GM13976 (cell line): ENCODE data around the gene ABLIM3.

ENCODE experiments used
- DNase-seq: peaks from one replicate; pipeline ENCODE4 v3.0.0; 2012; ENCODE audit warnings: low spot score
- in situ Hi-C: fragments of 300-500 bp; cut with MboI; formaldehyde crosslinking; loops from one replicate; pipeline ENCODE4 v1.12.0; 2022; ENCODE audit warnings: low sequenced_read_pairs, mixed read lengths, inconsistent platforms; ENCODE audit not compliant: unreplicated experiment
- TF ChIP-seq, protein P1 (sequence below): IDR thresholded peaks from 2 replicates; pipeline ENCODE4 v1.5.1; 2012; ENCODE audit warnings: borderline replicate concordance, mild to moderate bottlenecking; ENCODE audit not compliant: insufficient read depth; ENCODE audit errors: extremely low read depth, missing control alignments, control extremely low read depth

The ABLIM3 gene

DNA sequence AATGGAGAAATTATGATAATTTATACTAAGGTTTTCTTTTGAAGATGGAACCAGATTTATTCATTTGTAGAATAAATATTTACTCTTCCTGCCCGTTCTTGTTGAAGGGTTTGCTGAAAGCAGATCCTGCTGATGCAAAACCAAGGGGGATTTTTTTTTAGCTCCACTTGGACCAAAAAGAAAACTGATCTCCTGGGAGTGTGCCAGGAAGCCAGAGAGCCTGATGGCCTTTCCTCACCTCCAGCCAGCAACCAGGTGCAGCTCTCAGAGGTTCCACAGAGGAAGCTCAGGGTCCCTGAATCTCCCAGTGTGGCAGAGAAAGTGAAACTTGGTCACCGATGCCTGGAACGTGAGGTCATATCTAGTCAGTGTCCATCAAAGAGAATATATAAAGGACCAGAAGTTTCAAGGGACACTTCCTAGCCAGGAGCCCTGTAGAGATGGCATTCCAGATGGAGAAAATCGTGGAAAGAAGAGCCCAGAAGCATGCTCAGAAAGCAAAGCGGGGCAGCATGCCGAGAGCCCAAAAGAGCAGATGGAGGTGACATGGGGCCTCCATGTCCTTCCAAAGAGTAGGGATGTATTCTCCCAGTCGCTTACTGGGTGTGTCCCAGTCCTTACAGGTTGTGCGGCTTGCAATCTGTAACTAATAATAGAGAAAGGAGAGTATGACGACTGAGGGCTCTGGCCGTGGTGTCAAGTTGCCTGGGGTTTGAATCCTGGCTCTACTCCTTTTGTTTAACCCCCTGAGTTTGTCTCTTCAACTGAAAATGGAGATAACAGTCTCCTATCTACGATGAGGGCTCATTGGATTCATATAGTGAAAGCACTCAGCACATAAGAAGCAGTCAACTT, 142.6 kb downstream of the ABLIM3 start:
- in situ Hi-C loops = no loop called here
- TF ChIP-seq, protein P1, sequence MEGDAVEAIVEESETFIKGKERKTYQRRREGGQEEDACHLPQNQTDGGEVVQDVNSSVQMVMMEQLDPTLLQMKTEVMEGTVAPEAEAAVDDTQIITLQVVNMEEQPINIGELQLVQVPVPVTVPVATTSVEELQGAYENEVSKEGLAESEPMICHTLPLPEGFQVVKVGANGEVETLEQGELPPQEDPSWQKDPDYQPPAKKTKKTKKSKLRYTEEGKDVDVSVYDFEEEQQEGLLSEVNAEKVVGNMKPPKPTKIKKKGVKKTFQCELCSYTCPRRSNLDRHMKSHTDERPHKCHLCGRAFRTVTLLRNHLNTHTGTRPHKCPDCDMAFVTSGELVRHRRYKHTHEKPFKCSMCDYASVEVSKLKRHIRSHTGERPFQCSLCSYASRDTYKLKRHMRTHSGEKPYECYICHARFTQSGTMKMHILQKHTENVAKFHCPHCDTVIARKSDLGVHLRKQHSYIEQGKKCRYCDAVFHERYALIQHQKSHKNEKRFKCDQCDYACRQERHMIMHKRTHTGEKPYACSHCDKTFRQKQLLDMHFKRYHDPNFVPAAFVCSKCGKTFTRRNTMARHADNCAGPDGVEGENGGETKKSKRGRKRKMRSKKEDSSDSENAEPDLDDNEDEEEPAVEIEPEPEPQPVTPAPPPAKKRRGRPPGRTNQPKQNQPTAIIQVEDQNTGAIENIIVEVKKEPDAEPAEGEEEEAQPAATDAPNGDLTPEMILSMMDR = no peak
- DNase-seq = no peak

DNA sequence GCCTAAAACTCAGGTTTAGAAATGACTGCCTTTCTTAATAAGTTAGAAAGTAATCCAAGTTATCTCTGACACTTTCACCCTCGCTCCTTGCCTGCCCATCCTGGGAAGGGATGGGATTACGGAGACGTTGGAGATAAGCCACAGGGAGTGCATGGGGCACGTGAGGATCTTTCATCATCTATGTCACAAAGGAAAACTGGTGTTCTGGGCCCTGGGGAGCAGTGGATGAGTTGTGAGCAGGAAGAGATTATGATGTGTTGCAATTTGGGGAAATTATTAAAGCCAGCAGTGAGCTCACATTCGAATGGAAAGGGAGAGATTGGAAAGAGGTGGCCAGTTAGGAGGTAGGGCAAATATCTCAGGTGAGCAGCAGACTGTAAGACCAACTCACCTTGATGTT, 143.2 kb downstream of the ABLIM3 start:
- in situ Hi-C loops = no loop called here
- TF ChIP-seq, protein P1 = no peak
- DNase-seq = no peak

DNA sequence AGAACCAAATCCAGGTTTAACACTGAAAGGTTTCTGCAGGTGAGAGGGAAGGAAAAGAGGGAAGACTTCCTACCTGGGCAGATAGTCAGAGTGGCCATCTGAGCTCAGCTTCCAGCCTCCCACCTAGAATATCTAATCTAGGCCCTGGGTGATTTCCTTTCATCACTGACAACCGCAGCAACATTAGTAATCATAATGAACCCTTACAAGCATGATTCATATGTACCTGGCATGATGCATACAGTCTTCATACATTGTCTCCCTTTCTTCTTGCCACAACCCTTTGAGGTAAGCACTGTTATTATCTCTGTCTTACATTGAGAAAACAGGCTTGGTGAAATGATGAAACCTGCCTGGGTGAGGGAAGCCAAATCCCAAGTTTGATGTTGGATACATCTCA, 143.9 kb downstream of the ABLIM3 start:
- no peak for DNase-seq
- in situ Hi-C loops = no loop called here

DNA sequence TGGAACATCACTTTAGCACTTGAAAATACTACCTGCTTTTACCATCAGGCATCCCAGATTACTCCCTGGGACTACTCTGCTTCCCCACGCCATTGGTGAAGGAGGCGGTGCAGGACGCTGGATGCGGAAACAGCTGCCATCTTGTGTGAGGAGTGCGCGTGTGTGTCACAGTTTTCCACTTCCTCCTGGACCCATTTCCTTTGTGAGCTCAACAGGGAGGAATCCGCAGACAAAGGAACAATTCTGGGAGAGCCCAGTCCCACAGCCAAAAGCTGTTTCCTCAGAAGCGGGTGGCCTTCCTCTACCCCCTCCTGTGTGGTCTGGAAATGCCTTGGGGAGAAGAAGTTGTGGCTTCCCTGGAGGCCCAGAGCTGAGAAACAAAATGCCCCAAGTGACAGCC, 147.1 kb downstream of the ABLIM3 start:
- no peak for DNase-seq
- in situ Hi-C loops = no loop called here
- TF ChIP-seq, protein P1 = no peak

More for the DNA sequence above, 143.9 kb downstream of the ABLIM3 start:
- TF ChIP-seq, protein P1 = no peak

DNA sequence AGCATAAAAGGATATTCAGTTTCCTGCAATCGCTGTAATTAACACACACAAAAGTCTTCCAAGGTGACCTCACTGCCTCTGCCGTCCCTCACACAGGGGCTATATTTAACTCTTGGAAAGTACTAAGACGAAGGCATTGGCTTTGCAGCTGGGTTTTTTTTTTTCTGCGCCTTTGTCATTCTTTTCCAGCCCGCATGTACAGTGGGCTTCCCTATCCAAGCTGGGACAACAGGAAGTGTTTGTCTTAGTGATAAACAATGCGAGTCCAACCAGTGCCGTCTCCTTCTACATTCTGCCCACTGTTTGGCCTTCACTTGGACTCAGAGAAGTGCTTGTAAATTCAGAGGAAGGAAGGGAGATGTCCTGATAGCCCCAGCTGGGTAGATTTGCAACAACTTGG, 148.0 kb downstream of the ABLIM3 start:
- no peak for DNase-seq
- in situ Hi-C loops = no loop called here
- TF ChIP-seq, protein P1 = no peak

DNA sequence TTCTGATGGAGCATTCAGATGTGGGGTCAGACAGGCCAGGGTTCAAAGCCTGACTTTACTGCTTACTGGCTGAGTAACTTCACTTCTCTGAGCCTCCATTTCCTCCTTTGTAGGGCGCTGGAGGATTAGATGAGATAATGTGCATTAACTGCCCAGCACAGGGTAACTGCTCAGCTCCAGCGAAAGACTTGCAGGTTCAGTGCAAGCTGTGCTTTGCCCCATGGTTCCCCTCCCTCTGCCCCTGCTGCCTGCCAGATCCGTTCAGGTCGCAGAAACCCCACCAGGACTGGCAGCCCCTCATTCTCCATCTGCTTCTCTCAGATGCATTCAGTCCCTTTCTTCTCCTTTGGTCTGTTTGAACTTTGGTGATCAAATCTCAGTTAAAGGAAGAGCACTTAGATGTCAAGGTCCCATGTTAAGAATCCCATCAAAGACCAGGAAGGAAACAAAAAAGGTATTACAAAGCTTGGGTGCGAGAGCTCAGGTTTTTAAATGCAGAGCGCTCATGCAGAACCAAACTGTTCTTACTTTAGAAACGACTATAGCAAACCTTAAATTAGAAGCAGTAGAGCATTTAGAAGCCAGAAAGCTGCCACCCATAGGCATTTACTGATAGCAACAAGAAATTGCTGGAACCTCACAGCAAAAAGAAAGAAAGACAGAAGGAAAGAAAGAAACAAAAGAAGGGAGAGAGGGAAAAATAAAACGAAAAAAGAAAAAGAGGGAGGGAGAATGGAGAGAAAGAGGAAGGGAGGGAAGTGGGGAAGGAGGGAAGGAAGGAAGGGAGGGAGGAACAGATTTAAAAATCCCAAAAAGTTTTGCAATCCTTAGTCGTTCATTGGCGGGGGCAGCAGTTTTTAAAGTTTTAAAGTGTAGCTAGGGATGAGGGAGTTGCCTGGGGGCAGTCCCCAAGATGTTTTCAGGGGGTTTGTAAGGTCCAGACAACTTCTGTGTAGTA, 153.9 kb downstream of the ABLIM3 start:
- DNase-seq = no peak
- in situ Hi-C loops = no loop called here
- TF ChIP-seq, protein P1 = no peak
